Type B pancreatic cell (in vitro differentiated cells): ENCODE measurements around the gene SETBP1. TPM values are rescaled to one million over a fixed set of nuclear protein-coding genes. Genes with fewer than 3 reads are reported as not detected.

ENCODE experiments used
- DNase-seq: peaks from one replicate; pipeline ENCODE4 v3.0.0; 2021; ENCODE audit warnings: mixed read lengths; ENCODE audit not compliant: unreplicated experiment; ENCODE audit errors: extremely low spot score
- H3K27ac Mint-ChIP-seq: 2 replicates; pipeline ENCODE4 v1.8.0; 2021; ENCODE audit warnings: mild to moderate bottlenecking, mixed read lengths
- H3K27me3 Mint-ChIP-seq: 2 replicates; pipeline ENCODE4 v1.8.0; 2021; ENCODE audit warnings: mixed read lengths
- H3K36me3 Mint-ChIP-seq: 2 replicates; pipeline ENCODE4 v1.8.0; 2021; ENCODE audit warnings: mixed read lengths
- H3K4me1 Mint-ChIP-seq: one replicate; pipeline ENCODE4 v1.8.0; 2021; ENCODE audit warnings: mixed read lengths; ENCODE audit not compliant: unreplicated experiment
- H3K4me3 Mint-ChIP-seq: 2 replicates; pipeline ENCODE4 v1.8.0; 2021; ENCODE audit warnings: mild to moderate bottlenecking, mixed read lengths
- H3K9me3 Mint-ChIP-seq: 2 replicates; pipeline ENCODE4 v1.8.0; 2021; ENCODE audit warnings: mixed read lengths
- CTCF ChIP-seq: fragments of 200-600 bp; sonication (generic); conservative IDR thresholded peaks from 2 replicates; pipeline ENCODE4 v1.5.0; 2021; ENCODE audit warnings: antibody characterized with exemption, mild to moderate bottlenecking
- total RNA-seq: library from RNA; stranded (reverse); gene quantifications from 2 replicates; pipeline ENCODE4 v1.2.1, GENCODE V29; 2021; ENCODE audit warnings: low replicate concordance

SETBP1 gene
- total RNA-seq, 1 donor from 2014 or later, result 62.7 TPM

GRCh38 chr18:45024357-45025088 lies 343.8 kb downstream of the SETBP1 start:
- Mint-ChIP-seq H3K4me1 (peaks cover 13% of the 10 kb centered on the region), H3K4me3 (no peak overlapping the region), H3K27me3 (no peaks in the 10 kb centered on the region), H3K36me3 (peaks cover 5% of the 10 kb centered on the region), H3K9me3 (no peaks in the 10 kb centered on the region), H3K27ac (no peak overlapping the region)
- no peak for DNase-seq
- no peak for TF ChIP-seq CTCF

- Mint-ChIP-seq H3K27ac (no peak overlapping the region), H3K36me3 (peaks cover 5% of the 10 kb centered on the region), H3K9me3 (no peaks in the 10 kb centered on the region), H3K27me3 (no peaks in the 10 kb centered on the region), H3K4me3 (no peak overlapping the region), H3K4me1 (peaks cover 13% of the 10 kb centered on the region)
- DNase-seq, result no peak
- no peak for TF ChIP-seq CTCF
These were observed 344.4 kb downstream of the SETBP1 start for GRCh38 chr18:45025089-45025450.

- Mint-ChIP-seq H3K27me3 (no peaks in the 10 kb centered on the region), H3K4me3 (no peak overlapping the region), H3K9me3 (no peaks in the 10 kb centered on the region), H3K4me1 (peaks cover 7% of the 10 kb centered on the region), H3K36me3 (peaks cover 5% of the 10 kb centered on the region), H3K27ac (no peak overlapping the region)
- DNase-seq, result no peak
- no peak for TF ChIP-seq CTCF
These were observed 345.5 kb downstream of the SETBP1 start for GRCh38 chr18:45026162-45026561.

GRCh38 chr18:45034179-45034578 lies 353.5 kb downstream of the SETBP1 start:
- Mint-ChIP-seq H3K9me3 (peaks cover 5% of the 10 kb centered on the region), H3K36me3 (peaks cover 11% of the 10 kb centered on the region), H3K4me3 (no peak overlapping the region), H3K27ac (no peak overlapping the region), H3K27me3 (no peaks in the 10 kb centered on the region), H3K4me1 (peaks cover 41% of the 10 kb centered on the region)
- TF ChIP-seq CTCF, result no peak
- no peak for DNase-seq

- Mint-ChIP-seq H3K27me3 (no peaks in the 10 kb centered on the region), H3K9me3 (no peaks in the 10 kb centered on the region), H3K36me3 (peaks cover 31% of the 10 kb centered on the region), H3K4me3 (no peak overlapping the region), H3K27ac (no peak overlapping the region), H3K4me1 (peaks cover 49% of the 10 kb centered on the region)
- DNase-seq, result no peak
- no peak for TF ChIP-seq CTCF
These were observed 356.9 kb downstream of the SETBP1 start for GRCh38 chr18:45037618-45038017.
